Measurements from ENCODE around the gene BATF.

DNA sequence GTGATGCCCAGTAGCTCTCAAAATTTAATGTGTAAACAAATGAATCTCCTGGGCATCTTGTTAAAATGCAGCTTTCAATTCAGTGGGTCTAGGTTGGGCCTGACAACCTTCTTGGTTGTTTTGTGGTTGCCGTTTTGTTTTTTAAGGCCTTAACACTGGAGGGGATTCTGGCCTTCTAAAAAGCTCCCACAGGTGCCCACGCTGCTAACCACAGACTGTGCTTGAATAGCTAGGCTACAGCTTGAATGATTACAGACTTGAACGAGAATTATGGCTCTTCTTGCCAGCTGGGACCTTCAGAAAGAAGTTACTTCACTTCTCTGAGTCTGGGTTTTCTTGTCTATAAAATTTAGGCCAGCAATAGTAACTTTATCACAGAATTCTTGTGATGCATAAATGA, 54.8 kb downstream of the BATF start:
- TF ChIP-seq, protein P1, sequence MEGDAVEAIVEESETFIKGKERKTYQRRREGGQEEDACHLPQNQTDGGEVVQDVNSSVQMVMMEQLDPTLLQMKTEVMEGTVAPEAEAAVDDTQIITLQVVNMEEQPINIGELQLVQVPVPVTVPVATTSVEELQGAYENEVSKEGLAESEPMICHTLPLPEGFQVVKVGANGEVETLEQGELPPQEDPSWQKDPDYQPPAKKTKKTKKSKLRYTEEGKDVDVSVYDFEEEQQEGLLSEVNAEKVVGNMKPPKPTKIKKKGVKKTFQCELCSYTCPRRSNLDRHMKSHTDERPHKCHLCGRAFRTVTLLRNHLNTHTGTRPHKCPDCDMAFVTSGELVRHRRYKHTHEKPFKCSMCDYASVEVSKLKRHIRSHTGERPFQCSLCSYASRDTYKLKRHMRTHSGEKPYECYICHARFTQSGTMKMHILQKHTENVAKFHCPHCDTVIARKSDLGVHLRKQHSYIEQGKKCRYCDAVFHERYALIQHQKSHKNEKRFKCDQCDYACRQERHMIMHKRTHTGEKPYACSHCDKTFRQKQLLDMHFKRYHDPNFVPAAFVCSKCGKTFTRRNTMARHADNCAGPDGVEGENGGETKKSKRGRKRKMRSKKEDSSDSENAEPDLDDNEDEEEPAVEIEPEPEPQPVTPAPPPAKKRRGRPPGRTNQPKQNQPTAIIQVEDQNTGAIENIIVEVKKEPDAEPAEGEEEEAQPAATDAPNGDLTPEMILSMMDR (IDR thresholded peaks at IDR 0.05) = no peak
- TF ChIP-seq POLR2AphosphoS5 (IDR thresholded peaks at IDR 0.05) = no peak

All from transverse colon (tissue), 4 donors.